BJ (cell line): ENCODE measurements around the gene IFITM10. TPM values are rescaled to one million over a fixed set of nuclear protein-coding genes. Genes with fewer than 3 reads are reported as not detected.

ENCODE experiments used
- CTCF ChIA-PET: fragments of 350-600 bp; formaldehyde crosslinking; extraction: SDS; loops from one replicate; lab custom pipeline; 2021; ENCODE audit warnings: antibody characterized with exemption, inconsistent platforms; lab: Yijun Ruan, JAX
- POLR2A ChIA-PET: fragments of 300-600 bp; sonication (Branson Sonifier 250); formaldehyde crosslinking; extraction: SDS; loops from one replicate; lab custom pipeline; 2021; ENCODE audit warnings: antibody characterized with exemption; lab: Charles Lee
- DNase-seq: peaks from one replicate; pipeline ENCODE4 v3.0.0-alpha.2; 2011; ENCODE audit warnings: low read depth
- H3K27me3 ChIP-seq: 2 replicates; pipeline ENCODE4 v1.6.0; 2011; ENCODE audit warnings: low read length; ENCODE audit not compliant: control insufficient read depth, insufficient read depth
- H3K36me3 ChIP-seq: 2 replicates; pipeline ENCODE4 v1.5.1; 2011; ENCODE audit warnings: low read length; ENCODE audit not compliant: control insufficient read depth, insufficient read depth
- H3K4me3 ChIP-seq: 2 replicates; pipeline ENCODE4 v1.5.1; 2011; ENCODE audit warnings: low read depth, mild to moderate bottlenecking, control low read depth, low read length
- CTCF ChIP-seq: IDR thresholded peaks from 2 replicates; pipeline ENCODE4 v1.5.1; 2011; ENCODE audit warnings: low read depth, mild to moderate bottlenecking, control low read depth, inconsistent platforms, low read length, moderate library complexity; ENCODE audit not compliant: insufficient read depth
- polyA plus RNA-seq: library from polyadenylated mRNA; depleted of rRNA; stranded (reverse); fragments of >200 nt; gene quantifications from 2 replicates; pipeline ENCODE4 v1.2.3, GENCODE V29; 2011

Gene IFITM10
- polyA plus RNA-seq, 1 experiment, result 0.22 TPM

GRCh38 chr11:1783725-1784529 lies 33.5 kb upstream of the IFITM10 start:
- POLR2A ChIA-PET, result no interaction called here
- TF ChIP-seq CTCF, result no peak
- Histone ChIP-seq H3K4me3 (no peak overlapping the region), H3K36me3 (no peaks in the 10 kb centered on the region), H3K27me3 (peaks cover 2% of the 10 kb centered on the region)
- CTCF ChIA-PET, result interaction anchor here (1.5 kb wide), 1 partner anchor 33 kb away, joined by 3 read pairs; no protein-coding TSS in a partner anchor
- DNase-seq, result no peak

GRCh38 chr11:1782831-1783724 lies 32.7 kb upstream of the IFITM10 start:
- Histone ChIP-seq H3K4me3 (no peak overlapping the region), H3K27me3 (peaks cover 4% of the 10 kb centered on the region), H3K36me3 (no peaks in the 10 kb centered on the region)
- no peak for TF ChIP-seq CTCF
- peak; percentile 10 for DNase-seq
- POLR2A ChIA-PET, result no interaction called here
- CTCF ChIA-PET, result interaction anchor here (1.0 kb wide), 1 partner anchor 89 kb away, joined by 4 read pairs; no protein-coding TSS in a partner anchor

GRCh38 chr11:1782031-1782590 lies 31.7 kb upstream of the IFITM10 start:
- H3K27me3 ChIP-seq, result peaks cover 4% of the 10 kb centered on the region
- H3K36me3 ChIP-seq, result no peaks in the 10 kb centered on the region
- TF ChIP-seq CTCF, result no peak
- POLR2A ChIA-PET, result no interaction called here
- CTCF ChIA-PET, result no interaction called here
- H3K4me3 ChIP-seq, result no peak overlapping the region
- DNase-seq, result no peak

GRCh38 chr11:1781593-1781975 lies 31.2 kb upstream of the IFITM10 start:
- Histone ChIP-seq H3K4me3 (no peak overlapping the region), H3K27me3 (peaks cover 4% of the 10 kb centered on the region), H3K36me3 (no peaks in the 10 kb centered on the region)
- ChIA-PET CTCF (interaction anchor here (0.6 kb wide), 1 partner anchor 12 kb away, joined by 3 read pairs; no protein-coding TSS in a partner anchor), POLR2A (no interaction called here)
- TF ChIP-seq CTCF, result no peak
- no peak for DNase-seq
